Keratinocyte (primary cell): ENCODE measurements around the gene ATP2B2. TPM values are rescaled to one million over a fixed set of nuclear protein-coding genes. Genes with fewer than 3 reads are reported as not detected.
A peak's percentile ranks its signal among the peaks of the same experiment; 100 is the strongest.

ENCODE experiments used
- DNase-seq: peaks from one replicate; pipeline ENCODE4 v3.0.0-alpha.2; 2011; ENCODE audit warnings: low read depth, missing footprints, low spot score
- FAIRE-seq: peaks from 2 replicates; lab custom pipeline; 2011; peaks lifted over from hg19 to GRCh38; lab: Jason Lieb, UNC
- H2AFZ ChIP-seq: 2 replicates; pipeline ENCODE4 v1.6.0; 2012; ENCODE audit warnings: low read length, control low read depth, inconsistent platforms; ENCODE audit not compliant: control insufficient read depth
- H3K27ac ChIP-seq: 2 replicates; pipeline ENCODE4 v1.5.1; 2011; ENCODE audit warnings: low read length; ENCODE audit not compliant: control insufficient read depth, insufficient read depth
- H3K27me3 ChIP-seq: 3 replicates; pipeline ENCODE4 v1.6.0; 2011; ENCODE audit warnings: low read length; ENCODE audit not compliant: control insufficient read depth, insufficient read depth; ENCODE audit errors: extremely low read depth
- H3K36me3 ChIP-seq, 2 experiments: 2 replicates in 1 of 2; 3 replicates in 1 of 2; pipeline ENCODE4 v1.5.1; 2011; ENCODE audit warnings: low read length in 2 of 2, mild to moderate bottlenecking in 1 of 2; ENCODE audit not compliant: control insufficient read depth in 2 of 2, insufficient read depth in 2 of 2; ENCODE audit errors: extremely low read depth in 1 of 2
- H3K4me1 ChIP-seq: 3 replicates; pipeline ENCODE4 v1.5.1; 2011; ENCODE audit warnings: low read length; ENCODE audit not compliant: control insufficient read depth, insufficient read depth; ENCODE audit errors: extremely low read depth
- H3K4me2 ChIP-seq: 3 replicates; pipeline ENCODE4 v1.6.0; 2011; ENCODE audit warnings: low read depth, low read length; ENCODE audit not compliant: control insufficient read depth, insufficient read depth; ENCODE audit errors: extremely low read depth
- H3K4me3 ChIP-seq, 3 experiments: fragments of 200-600 bp in 1 of 3; sonication (generic) in 1 of 3; 2 replicates in 2 of 3; 3 replicates in 1 of 3; pipeline ENCODE4 v1.5.1; 2011 to 2016; ENCODE audit warnings: low read length in 3 of 3, mild to moderate bottlenecking in 3 of 3, control low read depth in 2 of 3, inconsistent platforms in 1 of 3, low read depth in 1 of 3, mixed read lengths in 1 of 3, mixed run types in 1 of 3, moderate library complexity in 1 of 3; ENCODE audit not compliant: control insufficient read depth in 2 of 3, insufficient read depth in 2 of 3; ENCODE audit errors: extremely low read depth in 1 of 3
- H3K79me2 ChIP-seq: 2 replicates; pipeline ENCODE4 v1.6.0; 2012; ENCODE audit warnings: low read length; ENCODE audit not compliant: control insufficient read depth, insufficient read depth
- H3K9ac ChIP-seq: 3 replicates; pipeline ENCODE4 v1.6.0; 2011; ENCODE audit warnings: low read length; ENCODE audit not compliant: control insufficient read depth, insufficient read depth; ENCODE audit errors: extremely low read depth
- H3K9me1 ChIP-seq: 3 replicates; pipeline ENCODE4 v1.6.0; 2011; ENCODE audit warnings: low read length; ENCODE audit not compliant: control insufficient read depth, insufficient read depth; ENCODE audit errors: extremely low read depth
- H3K9me3 ChIP-seq: 2 replicates; pipeline ENCODE4 v1.5.1; 2012; ENCODE audit warnings: low read depth, low read length; ENCODE audit not compliant: control insufficient read depth
- H4K20me1 ChIP-seq: 3 replicates; pipeline ENCODE4 v1.6.0; 2011; ENCODE audit warnings: low read length; ENCODE audit not compliant: control insufficient read depth, insufficient read depth; ENCODE audit errors: extremely low read depth
- EZH2 ChIP-seq: IDR thresholded peaks from one replicate; pipeline ENCODE4 v1.6.1; 2012; ENCODE audit warnings: inconsistent platforms, mild to moderate bottlenecking, low read length, moderate library complexity
- dilution Hi-C: fragments of 300-500 bp; cut with MboI; formaldehyde crosslinking; loops from one replicate; pipeline ENCODE4 v1.7.0; 2020; ENCODE audit warnings: low sequenced_read_pairs; ENCODE audit not compliant: extremely low pct_ligation_motif_present
- polyA plus RNA-seq, 5 experiments: library from polyadenylated mRNA; depleted of rRNA in 3 of 5; stranded (reverse) in 3 of 5; stranded (forward) in 1 of 5; unstranded in 1 of 5; fragments of >200 nt; gene quantifications; 1 replicate in 1 of 5; 2 replicates in 3 of 5; 3 replicates in 1 of 5; pipeline versions ENCODE4 v1.2.1 to v1.2.3, GENCODE V29; 2011 to 2012; ENCODE audit warnings: missing spikeins in 2 of 5, low read depth in 1 of 5, low replicate concordance in 1 of 5
- TF ChIP-seq, protein P1 (sequence below), 3 experiments: IDR thresholded peaks in 1 of 3; conservative IDR thresholded peaks in 1 of 3; optimal IDR thresholded peaks in 1 of 3; 2 replicates in 2 of 3; 3 replicates in 1 of 3; pipeline versions ENCODE3 to v1.5.1; 2011; ENCODE audit warnings: low read length in 3 of 3, mild to moderate bottlenecking in 3 of 3, moderate library complexity in 2 of 3, control low read depth in 1 of 3, inconsistent platforms in 1 of 3; ENCODE audit not compliant: insufficient read depth in 2 of 3; ENCODE audit errors: extremely low read depth in 1 of 3

Gene ATP2B2
- polyA plus RNA-seq, 1 donor (not counting 4 experiments of a cell fraction or from before 2014, with no cell fraction given) = not detected

DNA sequence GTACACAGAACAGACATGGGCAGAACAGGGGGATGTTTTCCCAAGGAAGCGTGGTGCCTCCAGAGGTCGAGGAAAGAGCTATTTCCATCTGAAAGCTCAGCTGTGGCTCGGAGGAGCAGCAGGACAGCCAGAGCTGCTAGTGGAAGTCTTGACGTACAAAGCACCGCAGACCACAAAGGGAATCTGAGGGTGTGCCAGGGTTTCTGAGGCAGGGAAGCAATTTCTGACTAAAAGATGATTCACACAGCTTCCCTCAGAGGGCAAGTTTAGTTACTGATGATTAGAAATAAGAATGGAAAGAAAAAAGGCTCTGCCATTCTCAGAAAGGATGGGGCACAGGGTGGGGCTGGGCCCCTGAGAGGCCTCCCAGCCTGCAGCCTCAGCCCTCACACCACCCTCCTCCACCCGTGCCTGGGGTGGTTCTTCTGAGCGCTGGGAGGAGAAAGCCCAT, 138.7 kb downstream of the ATP2B2 start:
- H4K20me1 ChIP-seq = peaks cover 5% of the 10 kb centered on the region
- H3K27me3 ChIP-seq = peaks cover 28% of the 10 kb centered on the region
- H3K9me1 ChIP-seq = peaks cover 2% of the 10 kb centered on the region
- peaks cover 6% of the 10 kb centered on the region for H3K9me3 ChIP-seq
- no peak overlapping the region for H2AFZ ChIP-seq
- H3K4me1 ChIP-seq = peaks cover 19% of the 10 kb centered on the region
- dilution Hi-C loops = no loop called here
- no peak for TF ChIP-seq EZH2
- TF ChIP-seq, protein P1, sequence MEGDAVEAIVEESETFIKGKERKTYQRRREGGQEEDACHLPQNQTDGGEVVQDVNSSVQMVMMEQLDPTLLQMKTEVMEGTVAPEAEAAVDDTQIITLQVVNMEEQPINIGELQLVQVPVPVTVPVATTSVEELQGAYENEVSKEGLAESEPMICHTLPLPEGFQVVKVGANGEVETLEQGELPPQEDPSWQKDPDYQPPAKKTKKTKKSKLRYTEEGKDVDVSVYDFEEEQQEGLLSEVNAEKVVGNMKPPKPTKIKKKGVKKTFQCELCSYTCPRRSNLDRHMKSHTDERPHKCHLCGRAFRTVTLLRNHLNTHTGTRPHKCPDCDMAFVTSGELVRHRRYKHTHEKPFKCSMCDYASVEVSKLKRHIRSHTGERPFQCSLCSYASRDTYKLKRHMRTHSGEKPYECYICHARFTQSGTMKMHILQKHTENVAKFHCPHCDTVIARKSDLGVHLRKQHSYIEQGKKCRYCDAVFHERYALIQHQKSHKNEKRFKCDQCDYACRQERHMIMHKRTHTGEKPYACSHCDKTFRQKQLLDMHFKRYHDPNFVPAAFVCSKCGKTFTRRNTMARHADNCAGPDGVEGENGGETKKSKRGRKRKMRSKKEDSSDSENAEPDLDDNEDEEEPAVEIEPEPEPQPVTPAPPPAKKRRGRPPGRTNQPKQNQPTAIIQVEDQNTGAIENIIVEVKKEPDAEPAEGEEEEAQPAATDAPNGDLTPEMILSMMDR (optimal IDR thresholded peaks at IDR 0.05 in 1 of 3, IDR thresholded peaks at IDR 0.05 in 1 of 3, conservative IDR thresholded peaks at IDR 0.05 in 1 of 3; ENCODE audit: extremely low read depth in 1 of 3, insufficient read depth in 2 of 3, low read length in 3 of 3) = no peak
- peak overlapping the region; percentile 2 for H3K9ac ChIP-seq
- no peak overlapping the region for H3K27ac ChIP-seq
- DNase-seq (peak; percentile 77), FAIRE-seq (peak; percentile 98)
- no peaks in the 10 kb centered on the region for H3K79me2 ChIP-seq
- H3K4me3 ChIP-seq = no peak overlapping the region
- H3K36me3 ChIP-seq = no peaks in the 10 kb centered on the region
- peak overlapping the region; percentile 49 for H3K4me2 ChIP-seq

DNA sequence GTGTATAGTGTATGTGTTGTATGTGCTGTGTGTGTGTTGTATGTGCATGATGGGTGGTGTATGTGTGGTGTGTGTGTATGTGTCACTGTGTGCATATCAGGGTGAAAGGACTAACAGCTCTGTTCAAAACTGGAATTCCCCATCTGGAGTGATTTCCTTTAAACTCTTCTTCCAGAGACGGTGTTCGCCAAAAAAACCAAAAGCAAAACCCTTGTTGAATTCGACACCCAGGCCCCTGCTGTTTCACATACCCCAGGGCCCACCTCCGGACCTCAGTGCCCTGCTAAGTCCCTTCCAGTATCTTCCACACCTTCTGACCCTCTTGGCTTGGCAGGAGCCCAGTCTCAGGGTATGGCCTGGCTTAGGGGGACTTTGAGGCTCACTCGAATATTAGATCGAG, 139.6 kb downstream of the ATP2B2 start:
- Histone ChIP-seq H3K9me1 (peaks cover 2% of the 10 kb centered on the region), H3K36me3 (no peaks in the 10 kb centered on the region), H3K4me1 (peaks cover 19% of the 10 kb centered on the region), H4K20me1 (peaks cover 5% of the 10 kb centered on the region), H3K27ac (no peak overlapping the region), H3K27me3 (peaks cover 32% of the 10 kb centered on the region), H3K79me2 (no peaks in the 10 kb centered on the region), H3K4me2 (no peak overlapping the region), H3K9ac (no peak overlapping the region), H3K9me3 (no peaks in the 10 kb centered on the region), H3K4me3 (no peak overlapping the region), H2AFZ (no peak overlapping the region)
- DNase-seq (no peak), FAIRE-seq (peak; percentile 20)
- TF ChIP-seq, protein P1 (optimal IDR thresholded peaks at IDR 0.05 in 1 of 3, IDR thresholded peaks at IDR 0.05 in 1 of 3, conservative IDR thresholded peaks at IDR 0.05 in 1 of 3; ENCODE audit: extremely low read depth in 1 of 3, insufficient read depth in 2 of 3, low read length in 3 of 3) = no peak
- TF ChIP-seq EZH2 = no peak
- dilution Hi-C loops = no loop called here
